GM12865 (cell line): ENCODE data around the gene RAB33B.
"Not testable (repeated sequence)": the region's sequence is repeated elsewhere in the genome, so short reads cannot be mapped to it uniquely, and the experiment has no call there.

ENCODE experiments used
- DNase-seq: peaks from one replicate; pipeline ENCODE4 v3.0.0; 2010; ENCODE audit warnings: low read depth
- H3K4me3 ChIP-seq: 2 replicates; pipeline ENCODE4 v1.5.1; 2011; ENCODE audit warnings: mild to moderate bottlenecking, low read depth, low read length, control low read depth
- TF ChIP-seq, protein P1 (sequence below): IDR thresholded peaks from 2 replicates; pipeline ENCODE4 v1.5.1; 2011; ENCODE audit warnings: low read length, control low read depth, low read depth, inconsistent platforms; ENCODE audit not compliant: insufficient read depth; ENCODE audit errors: missing control alignments

Gene RAB33B

DNA sequence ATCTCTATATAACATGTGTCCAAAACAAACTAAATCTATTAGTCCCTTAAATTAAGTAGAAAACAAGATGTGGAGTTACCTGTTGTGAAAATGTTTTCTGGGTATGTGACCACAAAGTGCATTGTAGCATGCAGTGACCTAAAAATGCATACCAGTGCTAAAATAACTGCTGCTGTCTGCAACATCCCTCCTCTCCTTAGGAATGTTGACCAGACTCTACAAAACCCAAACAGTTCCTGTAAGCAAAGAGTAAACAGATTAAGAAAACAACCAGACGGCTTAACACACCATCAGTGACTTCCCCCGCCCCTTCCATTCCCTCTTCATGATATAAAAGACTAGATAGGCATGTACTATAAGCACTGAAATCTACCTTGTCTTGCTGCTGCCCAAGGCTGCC is 15.8 kb upstream of the RAB33B start:
- TF ChIP-seq, protein P1, sequence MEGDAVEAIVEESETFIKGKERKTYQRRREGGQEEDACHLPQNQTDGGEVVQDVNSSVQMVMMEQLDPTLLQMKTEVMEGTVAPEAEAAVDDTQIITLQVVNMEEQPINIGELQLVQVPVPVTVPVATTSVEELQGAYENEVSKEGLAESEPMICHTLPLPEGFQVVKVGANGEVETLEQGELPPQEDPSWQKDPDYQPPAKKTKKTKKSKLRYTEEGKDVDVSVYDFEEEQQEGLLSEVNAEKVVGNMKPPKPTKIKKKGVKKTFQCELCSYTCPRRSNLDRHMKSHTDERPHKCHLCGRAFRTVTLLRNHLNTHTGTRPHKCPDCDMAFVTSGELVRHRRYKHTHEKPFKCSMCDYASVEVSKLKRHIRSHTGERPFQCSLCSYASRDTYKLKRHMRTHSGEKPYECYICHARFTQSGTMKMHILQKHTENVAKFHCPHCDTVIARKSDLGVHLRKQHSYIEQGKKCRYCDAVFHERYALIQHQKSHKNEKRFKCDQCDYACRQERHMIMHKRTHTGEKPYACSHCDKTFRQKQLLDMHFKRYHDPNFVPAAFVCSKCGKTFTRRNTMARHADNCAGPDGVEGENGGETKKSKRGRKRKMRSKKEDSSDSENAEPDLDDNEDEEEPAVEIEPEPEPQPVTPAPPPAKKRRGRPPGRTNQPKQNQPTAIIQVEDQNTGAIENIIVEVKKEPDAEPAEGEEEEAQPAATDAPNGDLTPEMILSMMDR: no peak
- no peak for DNase-seq
- H3K4me3 ChIP-seq: no peak overlapping the region

DNA sequence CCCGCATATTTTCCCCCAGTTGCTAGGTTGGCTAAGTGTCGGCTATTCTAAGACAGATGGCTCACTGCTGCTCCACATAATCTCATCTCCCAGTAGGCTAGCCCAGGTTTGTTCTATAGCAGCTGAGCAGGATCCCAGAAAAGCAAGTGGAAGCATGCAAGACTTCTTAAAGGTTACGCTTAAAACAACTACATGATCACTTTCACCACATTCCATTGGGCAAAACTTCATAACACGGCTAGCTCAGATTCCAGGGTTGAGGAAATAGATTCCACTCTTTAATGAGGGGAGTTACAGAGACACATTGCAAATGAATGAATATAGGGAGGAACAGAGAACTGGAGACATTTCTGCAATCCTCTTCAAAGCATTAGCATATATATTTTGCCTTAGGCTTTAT is 12.9 kb upstream of the RAB33B start:
- TF ChIP-seq, protein P1: no peak

DNA sequence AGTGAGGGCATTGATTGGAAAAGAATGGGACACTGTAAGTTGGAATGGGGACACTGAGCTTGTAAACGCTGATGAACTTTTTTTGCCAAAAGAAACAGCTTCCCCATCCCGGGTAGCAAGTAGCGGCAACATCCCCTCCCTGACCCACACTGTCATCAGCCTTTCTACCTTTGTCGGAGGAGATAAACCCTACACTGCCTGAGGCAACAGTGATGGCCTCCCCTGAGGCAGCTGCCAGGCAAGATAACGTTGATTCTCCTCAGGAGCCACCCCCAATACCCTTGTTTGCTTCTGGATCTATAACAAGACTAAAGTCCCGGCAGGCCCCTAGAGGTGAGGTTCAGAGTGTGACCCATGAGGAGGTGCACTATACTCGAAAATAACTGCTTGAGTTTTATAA is 10.3 kb upstream of the RAB33B start:
- no peak overlapping the region for H3K4me3 ChIP-seq
- TF ChIP-seq, protein P1: no peak
- DNase-seq: no peak

More for the DNA sequence above, 12.9 kb upstream of the RAB33B start:
- H3K4me3 ChIP-seq: no peak overlapping the region
- DNase-seq: no peak

DNA sequence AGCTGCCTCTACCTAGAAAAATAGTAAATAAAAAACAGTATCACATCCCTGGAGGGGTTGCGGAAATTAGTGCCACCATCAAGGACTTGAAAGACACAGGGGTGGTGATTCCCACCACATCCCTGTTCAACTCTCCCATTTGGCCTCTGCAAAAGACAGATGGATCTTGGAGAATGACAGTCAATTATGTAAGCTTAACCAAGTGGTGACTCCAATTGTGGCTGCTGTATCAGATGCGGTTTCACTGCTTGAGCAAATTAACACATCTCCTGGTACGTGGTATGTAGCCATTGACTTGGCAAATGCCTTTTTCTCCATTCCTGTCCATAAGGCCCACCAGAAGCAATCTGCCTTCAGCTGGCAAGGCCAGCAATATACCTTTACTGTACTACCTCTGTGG is 9.0 kb upstream of the RAB33B start:
- DNase-seq, H3K4me3 ChIP-seq: not testable (repeated sequence)

DNA sequence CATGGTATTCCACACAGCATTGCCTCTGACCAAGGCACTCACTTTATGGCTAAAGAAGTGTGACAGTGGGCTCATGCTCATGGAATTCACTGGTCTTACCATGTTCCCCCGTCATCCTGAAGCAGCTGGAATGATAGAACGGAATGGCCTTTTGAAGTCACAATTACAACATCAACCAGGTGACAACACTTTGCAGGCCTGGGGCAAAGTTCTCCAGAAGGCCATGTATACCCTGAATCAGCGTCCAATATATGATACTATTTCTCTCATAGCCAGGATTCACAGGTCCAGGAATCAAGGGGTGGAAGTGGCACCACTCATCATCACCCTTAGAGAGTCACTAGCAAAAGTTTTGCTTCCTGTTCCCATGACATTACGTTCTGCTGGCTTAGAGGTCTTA is 6.8 kb upstream of the RAB33B start:
- H3K4me3 ChIP-seq, DNase-seq: not testable (repeated sequence)

DNA sequence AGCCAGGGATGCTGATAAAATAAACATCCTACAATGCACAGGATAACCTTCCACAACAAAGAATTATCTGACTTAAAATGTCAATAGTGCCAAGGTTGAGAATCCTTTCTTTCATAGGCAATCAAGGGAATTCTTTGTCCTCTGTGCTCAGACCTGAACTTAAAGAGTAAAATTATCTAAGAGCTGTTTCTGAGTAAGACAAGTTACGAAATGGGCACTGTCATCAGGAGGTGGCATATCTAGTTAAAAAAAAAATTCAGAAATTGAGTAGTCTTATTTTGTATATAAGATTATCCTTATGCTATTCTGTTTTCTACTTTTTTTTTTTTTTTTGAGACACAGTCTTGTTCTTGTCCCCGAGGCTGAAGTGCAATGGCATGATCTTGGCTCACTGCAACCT is 3.3 kb upstream of the RAB33B start:
- no peak overlapping the region for H3K4me3 ChIP-seq
- TF ChIP-seq, protein P1: no peak
- no peak for DNase-seq

DNA sequence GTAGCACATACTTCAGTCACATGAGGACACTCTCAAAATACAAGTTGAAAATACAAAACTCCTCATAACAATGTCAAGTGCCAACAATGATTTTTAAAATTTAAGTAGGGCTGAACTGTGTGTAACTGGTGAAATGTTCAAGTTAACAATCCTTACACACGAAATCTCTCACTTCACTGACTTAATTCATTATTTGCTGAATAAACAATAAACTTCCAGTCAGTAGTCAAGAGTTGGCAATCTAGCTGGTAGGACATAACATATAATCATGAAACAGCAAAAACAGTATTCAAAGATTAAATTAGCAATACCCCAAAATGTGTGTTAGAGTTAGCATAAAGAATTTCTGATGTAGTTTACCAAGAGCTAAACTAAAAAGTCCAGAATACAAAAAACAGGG is 1.9 kb upstream of the RAB33B start:
- TF ChIP-seq, protein P1: no peak
- H3K4me3 ChIP-seq: peak overlapping the region; percentile 92
- DNase-seq: no peak

DNA sequence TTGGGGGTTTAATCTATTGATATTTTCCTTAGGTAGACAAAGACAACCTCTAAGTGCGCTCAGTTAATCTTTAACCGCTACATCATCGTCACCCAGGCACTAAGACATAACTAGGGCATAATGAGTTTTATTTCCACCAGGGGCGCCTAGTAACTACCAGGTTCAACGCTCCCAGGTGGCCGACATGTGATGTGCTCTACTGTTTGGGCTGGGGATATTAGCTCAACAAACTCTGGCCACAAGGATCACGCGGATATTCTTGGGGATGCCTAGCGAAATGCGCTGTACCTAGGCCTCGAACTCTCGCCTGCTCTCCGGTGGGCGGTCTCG is 915 bp upstream of the RAB33B start:
- peak; percentile 89 for DNase-seq
- peak overlapping the region; percentile 92 for H3K4me3 ChIP-seq
- TF ChIP-seq, protein P1: peak; percentile 43
